ENCODE results near the gene CACNG5.

Gene CACNG5

DNA sequence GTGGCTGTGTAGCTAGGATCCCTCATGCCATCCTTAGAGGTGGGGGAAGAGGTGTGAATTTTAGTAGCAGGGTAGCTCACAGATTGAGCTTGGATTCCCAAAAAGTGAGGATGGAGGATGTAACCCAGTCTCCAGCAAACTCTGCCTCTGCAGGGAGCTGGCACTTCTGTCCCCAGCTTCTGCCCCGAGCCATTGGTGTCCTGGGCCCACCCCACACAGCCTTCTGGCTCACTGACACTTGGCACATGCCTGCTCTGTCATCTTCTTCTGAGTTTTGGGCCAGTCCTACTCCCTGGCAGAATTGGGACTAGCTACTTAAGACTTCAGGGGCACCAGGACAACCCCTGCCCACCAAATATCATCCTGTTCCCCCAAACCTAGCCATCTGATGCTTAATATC is 2.3 kb downstream of the CACNG5 start:
- H2AFZ ChIP-seq (ENCODE audit: low read depth, low read length): no peak overlapping the region
- no peak for TF ChIP-seq EZH2phosphoT487 (IDR thresholded peaks at IDR 0.05; ENCODE audit: low read depth)
- TF ChIP-seq, protein P1, sequence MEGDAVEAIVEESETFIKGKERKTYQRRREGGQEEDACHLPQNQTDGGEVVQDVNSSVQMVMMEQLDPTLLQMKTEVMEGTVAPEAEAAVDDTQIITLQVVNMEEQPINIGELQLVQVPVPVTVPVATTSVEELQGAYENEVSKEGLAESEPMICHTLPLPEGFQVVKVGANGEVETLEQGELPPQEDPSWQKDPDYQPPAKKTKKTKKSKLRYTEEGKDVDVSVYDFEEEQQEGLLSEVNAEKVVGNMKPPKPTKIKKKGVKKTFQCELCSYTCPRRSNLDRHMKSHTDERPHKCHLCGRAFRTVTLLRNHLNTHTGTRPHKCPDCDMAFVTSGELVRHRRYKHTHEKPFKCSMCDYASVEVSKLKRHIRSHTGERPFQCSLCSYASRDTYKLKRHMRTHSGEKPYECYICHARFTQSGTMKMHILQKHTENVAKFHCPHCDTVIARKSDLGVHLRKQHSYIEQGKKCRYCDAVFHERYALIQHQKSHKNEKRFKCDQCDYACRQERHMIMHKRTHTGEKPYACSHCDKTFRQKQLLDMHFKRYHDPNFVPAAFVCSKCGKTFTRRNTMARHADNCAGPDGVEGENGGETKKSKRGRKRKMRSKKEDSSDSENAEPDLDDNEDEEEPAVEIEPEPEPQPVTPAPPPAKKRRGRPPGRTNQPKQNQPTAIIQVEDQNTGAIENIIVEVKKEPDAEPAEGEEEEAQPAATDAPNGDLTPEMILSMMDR (IDR thresholded peaks at IDR 0.05; ENCODE audit: low read depth, low read length): no peak

DNA sequence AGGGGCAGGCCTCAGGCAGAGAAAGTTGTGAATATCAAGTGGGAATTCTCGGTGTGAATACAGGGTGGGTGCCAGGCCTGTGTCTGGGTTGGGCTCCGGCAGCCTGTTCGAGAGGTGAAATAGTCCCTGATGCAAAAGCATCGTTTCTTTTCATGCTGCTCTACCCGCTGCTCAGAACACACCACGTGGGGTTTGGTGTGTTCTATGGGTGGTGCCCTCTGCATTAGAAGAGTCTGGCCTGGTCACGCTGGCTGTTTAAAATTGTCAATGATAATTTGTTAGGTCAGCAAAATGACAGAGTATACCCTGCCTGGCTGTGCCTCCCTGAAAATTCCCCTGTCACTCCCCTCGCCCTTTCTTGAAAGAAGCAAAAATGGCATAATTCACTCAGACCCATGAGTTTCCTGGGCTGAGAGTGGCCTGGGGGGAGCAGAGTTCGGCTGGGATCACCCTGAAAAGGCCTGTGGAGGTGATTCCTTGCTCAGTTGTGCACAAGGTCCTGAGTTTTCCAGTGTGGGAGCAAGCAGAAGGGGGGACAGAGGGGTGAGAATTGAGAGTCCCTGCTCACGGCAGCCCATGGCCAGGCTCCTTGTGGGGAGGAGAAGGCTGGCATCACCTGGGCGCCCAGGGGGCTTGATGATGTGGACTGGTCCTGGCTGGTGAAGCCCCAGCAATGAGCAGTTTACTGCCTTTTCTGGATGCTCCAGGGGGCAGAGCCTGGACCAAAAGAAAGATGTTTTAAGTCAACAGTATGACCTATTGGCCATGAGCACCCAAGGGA is 3.2 kb downstream of the CACNG5 start:
- Histone ChIP-seq H3K4me3 (ENCODE audit: low read length) (no peak overlapping the region), H3K36me3 (replicated peaks; ENCODE audit: low read depth, low read length) (no peaks in the 10 kb centered on the region), H3K4me2 (ENCODE audit: low read length) (no peak overlapping the region), H3K27me3 (ENCODE audit: low read depth, low read length) (no peaks in the 10 kb centered on the region), H4K20me1 (ENCODE audit: insufficient read depth, low read length) (no peaks in the 10 kb centered on the region), H3K9ac (ENCODE audit: low read length) (no peak overlapping the region), H3K79me2 (ENCODE audit: low read length) (no peaks in the 10 kb centered on the region), H3K9me3 (ENCODE audit: insufficient read depth, low read length) (no peaks in the 10 kb centered on the region), H3K27ac (ENCODE audit: low read length) (no peak overlapping the region), H3K4me1 (ENCODE audit: low read length) (no peaks in the 10 kb centered on the region), H2AFZ (ENCODE audit: low read depth, low read length) (no peak overlapping the region)
- TF ChIP-seq, protein P1 (IDR thresholded peaks at IDR 0.05; ENCODE audit: low read depth, low read length): no peak
- TF ChIP-seq EZH2phosphoT487 (IDR thresholded peaks at IDR 0.05; ENCODE audit: low read depth): no peak

More for the DNA sequence above, 2.3 kb downstream of the CACNG5 start:
- H4K20me1 ChIP-seq (ENCODE audit: insufficient read depth, low read length): no peaks in the 10 kb centered on the region
- H3K9me3 ChIP-seq (ENCODE audit: insufficient read depth, low read length): no peaks in the 10 kb centered on the region
- H3K9ac ChIP-seq (ENCODE audit: low read length): no peak overlapping the region
- no peak overlapping the region for H3K4me2 ChIP-seq (ENCODE audit: low read length)
- H3K36me3 ChIP-seq (replicated peaks; ENCODE audit: low read depth, low read length): no peaks in the 10 kb centered on the region
- no peaks in the 10 kb centered on the region for H3K27me3 ChIP-seq (ENCODE audit: low read depth, low read length)
- no peak overlapping the region for H3K4me3 ChIP-seq (ENCODE audit: low read length)
- H3K79me2 ChIP-seq (ENCODE audit: low read length): no peaks in the 10 kb centered on the region
- no peak overlapping the region for H3K27ac ChIP-seq (ENCODE audit: low read length)
- no peaks in the 10 kb centered on the region for H3K4me1 ChIP-seq (ENCODE audit: low read length)

DNA sequence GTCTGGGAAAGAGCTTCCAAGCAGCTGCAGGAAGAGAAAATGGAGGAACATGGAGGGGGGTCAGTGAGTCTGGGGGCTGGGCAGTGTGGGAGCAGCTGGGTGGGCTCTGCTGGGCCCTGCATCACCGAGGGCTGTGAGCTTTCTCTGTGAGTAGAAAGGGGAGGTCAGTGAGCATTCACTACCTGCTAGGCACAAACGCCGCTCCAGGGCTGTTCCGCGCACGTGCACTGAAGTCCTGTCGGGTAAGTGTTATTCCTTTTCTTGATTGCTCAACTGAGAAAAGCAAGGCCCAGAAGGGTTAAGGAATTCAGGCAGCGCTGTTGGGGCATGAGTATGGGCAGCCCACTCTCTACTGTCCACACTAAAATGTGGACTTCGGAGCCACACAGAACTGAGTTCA is 4.7 kb downstream of the CACNG5 start:
- no peak overlapping the region for H3K4me3 ChIP-seq (ENCODE audit: low read length)
- no peak overlapping the region for H3K9ac ChIP-seq (ENCODE audit: low read length)
- H3K27me3 ChIP-seq (ENCODE audit: low read depth, low read length): no peaks in the 10 kb centered on the region
- no peaks in the 10 kb centered on the region for H3K36me3 ChIP-seq (replicated peaks; ENCODE audit: low read depth, low read length)
- H3K79me2 ChIP-seq (ENCODE audit: low read length): no peaks in the 10 kb centered on the region
- no peaks in the 10 kb centered on the region for H3K9me3 ChIP-seq (ENCODE audit: insufficient read depth, low read length)
- no peaks in the 10 kb centered on the region for H4K20me1 ChIP-seq (ENCODE audit: insufficient read depth, low read length)
- no peak overlapping the region for H3K4me2 ChIP-seq (ENCODE audit: low read length)
- H2AFZ ChIP-seq (ENCODE audit: low read depth, low read length): no peak overlapping the region
- no peaks in the 10 kb centered on the region for H3K4me1 ChIP-seq (ENCODE audit: low read length)
- no peak overlapping the region for H3K27ac ChIP-seq (ENCODE audit: low read length)
- TF ChIP-seq, protein P1 (IDR thresholded peaks at IDR 0.05; ENCODE audit: low read depth, low read length): no peak
- TF ChIP-seq EZH2phosphoT487 (IDR thresholded peaks at IDR 0.05; ENCODE audit: low read depth): no peak

DNA sequence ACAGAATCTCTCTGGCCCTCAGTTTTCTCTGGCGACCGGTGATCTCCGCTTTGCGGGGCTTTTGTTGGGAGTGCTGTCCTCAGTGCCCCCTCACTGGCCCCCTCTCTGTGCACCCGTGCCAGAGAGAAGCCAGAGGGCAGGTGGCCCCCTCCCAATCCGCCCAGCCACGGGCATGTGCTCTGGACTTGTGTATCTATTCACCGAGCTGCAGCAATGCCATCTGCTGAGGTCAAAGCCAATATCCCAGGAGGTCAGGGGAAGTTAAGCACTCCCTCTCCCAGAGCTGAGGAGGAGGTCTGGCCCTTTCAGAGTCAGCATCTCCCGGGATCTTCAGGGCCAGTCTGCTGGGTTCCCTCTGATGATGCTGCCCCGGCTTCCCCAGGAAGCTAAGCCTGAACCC is 5.1 kb downstream of the CACNG5 start:
- Histone ChIP-seq H2AFZ (ENCODE audit: low read depth, low read length) (no peak overlapping the region), H3K36me3 (replicated peaks; ENCODE audit: low read depth, low read length) (no peaks in the 10 kb centered on the region), H3K79me2 (ENCODE audit: low read length) (no peaks in the 10 kb centered on the region), H4K20me1 (ENCODE audit: insufficient read depth, low read length) (no peaks in the 10 kb centered on the region), H3K27me3 (ENCODE audit: low read depth, low read length) (no peaks in the 10 kb centered on the region), H3K4me3 (ENCODE audit: low read length) (no peak overlapping the region), H3K4me2 (ENCODE audit: low read length) (no peak overlapping the region), H3K9me3 (ENCODE audit: insufficient read depth, low read length) (no peaks in the 10 kb centered on the region), H3K27ac (ENCODE audit: low read length) (no peak overlapping the region), H3K4me1 (ENCODE audit: low read length) (no peaks in the 10 kb centered on the region), H3K9ac (ENCODE audit: low read length) (no peak overlapping the region)
- TF ChIP-seq, protein P1 (IDR thresholded peaks at IDR 0.05; ENCODE audit: low read depth, low read length): no peak

All from OCI-LY3 (cell line).